ENCODE measurements around the gene PURB.
"Not testable (repeated sequence)": the region's sequence is repeated elsewhere in the genome, so short reads cannot be mapped to it uniquely, and the experiment has no call there.

PURB gene

DNA sequence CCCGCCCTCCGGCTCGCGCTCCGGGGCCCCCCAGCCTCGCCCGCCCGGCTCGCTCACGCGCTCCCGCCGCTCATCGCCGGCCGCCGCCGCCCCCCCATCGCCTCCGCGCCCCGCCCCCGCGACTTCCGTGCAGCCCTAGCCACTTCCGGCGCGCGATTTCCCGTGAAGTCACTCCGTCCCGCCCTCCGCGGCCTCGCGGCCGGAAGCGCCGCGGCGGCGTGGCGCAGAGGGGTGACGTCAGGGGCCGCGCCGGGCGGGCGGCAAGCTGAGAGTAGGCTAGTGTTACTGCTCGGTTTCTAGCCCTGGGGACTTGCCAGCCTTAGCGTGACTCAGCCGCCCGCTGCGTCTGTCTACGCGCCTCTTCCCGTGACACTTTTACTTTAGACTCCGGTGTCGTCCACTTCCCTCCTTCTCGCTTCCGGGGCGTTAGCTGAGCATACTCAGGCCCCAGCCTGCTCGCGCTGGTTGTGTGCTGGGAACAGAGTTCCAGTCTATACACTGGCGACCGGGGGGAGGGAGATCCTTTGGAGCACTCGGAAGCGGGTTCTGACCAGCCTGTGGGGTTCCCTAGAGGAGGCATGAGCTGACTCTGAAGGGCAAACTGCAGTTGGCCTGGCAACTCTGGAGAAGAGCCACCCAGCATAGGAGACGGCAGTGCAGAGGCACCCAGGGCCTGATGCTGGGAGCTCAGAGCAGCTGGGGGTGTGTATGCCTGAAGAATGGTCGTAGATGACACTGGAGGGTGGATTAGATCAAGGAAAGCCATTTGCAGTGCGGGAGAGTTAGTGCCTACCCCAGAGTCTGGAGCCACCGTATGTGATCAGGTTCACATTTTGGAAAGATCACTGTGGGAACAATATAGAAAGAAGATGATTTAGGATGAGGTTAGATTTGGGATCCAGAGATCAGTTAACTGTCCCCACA lies at the start of gene PURB:
Gene PURB (minus strand): TSS at position 137 of the 924 bp plus-strand sequence. CDS start 182 bp downstream, outside the sequence.
- DNase-seq (ENCODE audit: low spot score): peak; percentile 91

DNA sequence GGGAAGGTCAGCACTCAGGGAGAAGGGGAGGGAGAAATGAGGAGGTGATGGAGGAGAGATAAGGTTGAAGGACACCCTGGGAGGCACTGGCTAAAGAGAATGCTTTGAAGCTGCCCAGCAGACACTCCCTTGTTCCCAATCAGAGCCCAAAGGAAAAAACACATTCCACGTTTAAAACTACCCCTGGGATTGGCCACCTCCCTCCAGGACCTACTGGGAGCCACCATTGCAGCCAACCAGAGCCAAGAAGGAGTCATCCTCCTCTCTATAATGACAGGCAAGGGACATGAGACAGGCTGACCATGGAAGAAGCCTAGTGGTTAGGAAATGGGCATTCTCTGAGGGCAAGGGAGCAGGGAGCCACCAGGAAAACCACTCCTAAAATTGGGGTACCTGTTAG lies 49.7 kb upstream of the PURB start:
- no peak for DNase-seq (ENCODE audit: low spot score)

- not testable (repeated sequence) for DNase-seq (ENCODE audit: low spot score)
Measured at GRCh38 chr7:44934510-44934909, 49.2 kb upstream of the PURB start.

DNA sequence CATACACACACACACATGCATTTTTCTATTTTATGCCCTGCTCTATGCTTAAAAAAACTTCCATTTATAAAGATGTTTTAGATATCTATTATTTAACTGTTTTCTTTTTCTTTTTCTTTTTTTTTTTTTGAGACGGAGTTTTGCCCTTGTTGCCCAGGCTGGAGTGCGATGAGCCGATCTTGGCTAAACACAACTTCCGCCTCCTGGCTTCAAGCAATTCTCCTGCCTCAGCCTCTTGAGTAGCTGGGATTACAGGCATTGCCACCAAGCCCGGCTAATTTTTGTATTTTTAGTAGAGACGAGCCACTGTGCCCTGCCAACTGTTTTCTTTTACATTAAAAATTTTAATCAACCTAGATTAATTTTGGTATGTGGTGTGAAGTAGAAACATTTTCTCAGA lies 45.6 kb upstream of the PURB start:
- no peak for DNase-seq (ENCODE audit: low spot score)

GRCh38 chr7:44922351-44922694 lies 37.0 kb upstream of the PURB start:
- DNase-seq (ENCODE audit: low spot score): no peak

- peak; percentile 80 for DNase-seq (ENCODE audit: low spot score)
Measured at GRCh38 chr7:44921607-44922350, 36.4 kb upstream of the PURB start.

DNA sequence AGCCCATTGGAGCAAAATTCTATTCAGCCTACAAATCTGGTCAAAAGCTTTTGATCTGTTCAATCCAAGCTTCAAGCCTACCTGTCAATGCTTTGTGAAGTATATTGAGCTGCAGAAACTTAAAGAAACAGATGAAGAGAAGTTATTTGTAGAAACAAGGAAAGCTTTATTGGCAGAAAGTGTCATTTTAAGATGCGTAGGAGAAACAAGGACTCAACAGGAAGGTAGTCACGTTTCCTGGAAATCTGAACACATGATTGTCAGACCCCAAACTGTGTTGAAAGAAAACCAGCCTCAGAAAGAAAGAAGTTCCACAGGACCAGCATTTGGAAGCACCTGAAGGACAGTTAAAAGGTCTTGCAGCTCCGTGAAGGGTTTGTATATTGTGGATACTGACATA lies 34.8 kb upstream of the PURB start:
- DNase-seq (ENCODE audit: low spot score): no peak

GRCh38 chr7:44918029-44918428 lies 32.7 kb upstream of the PURB start:
- no peak for DNase-seq (ENCODE audit: low spot score)

DNA sequence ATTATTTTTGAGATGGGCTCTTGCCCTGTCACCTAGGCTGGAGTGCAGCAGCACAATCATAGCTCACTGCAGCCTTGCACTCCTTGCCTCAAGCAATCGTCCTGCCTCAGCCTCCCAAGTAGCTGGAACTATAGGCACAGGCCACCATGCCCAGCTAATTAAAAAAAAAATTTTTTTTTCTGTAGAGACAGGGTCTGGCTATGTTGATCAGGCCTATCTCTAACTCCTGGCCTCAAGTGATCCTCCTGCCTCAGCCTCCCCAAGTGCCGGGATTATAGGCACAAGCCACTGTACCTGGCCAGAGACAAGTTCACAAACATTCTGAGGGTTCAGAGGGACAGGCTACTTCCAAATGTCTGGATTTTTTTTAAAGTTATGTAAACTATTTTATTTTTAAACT lies 32.1 kb upstream of the PURB start:
- no peak for DNase-seq (ENCODE audit: low spot score)

- DNase-seq (ENCODE audit: low spot score): no peak
Measured at GRCh38 chr7:44914992-44915607, 29.8 kb upstream of the PURB start.

DNA sequence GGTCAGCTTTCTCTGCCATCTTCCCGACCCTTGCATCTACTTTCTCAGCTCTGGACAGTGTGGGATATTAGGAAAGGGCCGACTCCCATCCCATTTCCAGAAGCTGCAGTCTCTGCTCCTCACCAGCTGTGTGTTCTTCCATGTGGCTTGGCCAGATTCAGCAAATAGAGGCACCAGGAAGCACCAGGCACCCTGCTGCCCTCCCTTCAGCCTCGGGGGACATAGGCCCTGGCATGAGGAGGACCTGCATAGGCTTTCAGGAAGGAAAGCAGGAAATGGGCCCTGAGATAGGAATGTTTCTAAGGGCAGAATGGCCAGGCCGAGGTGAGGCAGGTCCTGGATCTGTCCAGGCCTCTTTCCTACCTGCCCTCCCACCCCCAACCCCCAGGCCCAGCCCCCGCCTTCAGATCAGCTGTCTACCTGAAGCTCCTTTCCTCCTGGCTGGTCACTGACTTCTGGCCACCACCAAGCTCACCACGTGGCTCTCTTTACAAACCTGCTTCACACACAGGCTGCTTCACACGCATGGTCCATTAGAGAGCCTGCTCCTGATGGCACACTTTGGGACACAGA lies 27.5 kb upstream of the PURB start:
- DNase-seq (ENCODE audit: low spot score): no peak

DNA sequence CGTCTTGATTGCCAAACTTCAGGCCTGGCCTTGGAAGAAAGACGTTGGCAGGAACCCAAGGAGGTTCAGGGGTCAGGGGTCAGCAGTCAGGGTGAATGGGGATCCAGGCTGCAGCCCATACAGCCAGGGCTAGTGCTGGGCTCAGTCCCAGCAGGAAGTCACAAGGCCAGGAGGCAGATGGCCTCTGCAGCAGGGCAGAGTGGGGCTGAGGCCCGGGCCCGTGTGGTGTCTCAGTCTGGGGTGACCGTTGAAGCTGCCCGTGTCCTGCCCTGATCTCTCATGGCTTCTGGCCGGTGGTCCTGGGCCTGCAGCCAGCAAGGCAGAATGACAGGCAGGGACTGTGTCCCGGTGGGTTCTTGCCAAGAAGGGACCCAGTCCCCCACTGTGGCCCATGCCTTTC lies 26.6 kb upstream of the PURB start:
- DNase-seq (ENCODE audit: low spot score): no peak

DNA sequence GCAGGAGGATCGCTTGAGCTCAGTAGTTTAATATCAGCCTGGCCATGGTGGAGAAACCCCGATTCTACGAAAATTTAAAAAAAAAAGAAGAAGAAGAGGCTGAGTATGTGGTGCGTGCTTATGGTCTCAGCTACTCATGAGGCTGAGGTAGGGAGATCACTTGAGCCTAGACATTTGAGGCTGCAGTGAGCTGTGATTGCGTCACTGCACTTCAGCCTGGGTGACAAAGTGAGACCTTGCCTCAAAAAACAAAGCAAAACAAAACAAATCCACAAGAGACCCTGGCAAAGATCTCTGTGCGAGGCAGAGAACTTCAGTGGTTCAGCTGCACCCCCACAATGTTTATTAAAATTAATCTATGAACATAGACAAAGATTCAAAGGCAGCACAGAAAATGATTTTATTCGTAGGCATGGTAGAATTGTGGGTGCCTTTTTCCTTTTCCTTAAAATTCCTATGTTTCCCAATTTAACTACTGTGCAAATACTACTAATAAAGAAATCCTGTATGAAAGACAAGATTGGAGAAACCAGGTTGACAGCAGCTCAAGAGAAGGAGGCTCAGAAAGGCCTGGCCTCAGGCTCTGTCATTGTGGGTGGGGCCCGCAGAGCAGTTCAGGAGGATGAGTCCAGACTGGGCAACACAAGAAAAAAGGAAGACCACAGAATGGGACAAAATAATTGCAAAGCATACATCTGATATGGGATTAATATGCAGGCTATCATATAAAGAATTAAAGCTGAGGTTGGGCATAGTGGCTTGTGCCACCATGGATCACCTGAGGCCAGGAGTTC lies 24.5 kb upstream of the PURB start:
- DNase-seq (ENCODE audit: low spot score): no peak

GRCh38 chr7:44906965-44907364 lies 21.6 kb upstream of the PURB start:
- no peak for DNase-seq (ENCODE audit: low spot score)

DNA sequence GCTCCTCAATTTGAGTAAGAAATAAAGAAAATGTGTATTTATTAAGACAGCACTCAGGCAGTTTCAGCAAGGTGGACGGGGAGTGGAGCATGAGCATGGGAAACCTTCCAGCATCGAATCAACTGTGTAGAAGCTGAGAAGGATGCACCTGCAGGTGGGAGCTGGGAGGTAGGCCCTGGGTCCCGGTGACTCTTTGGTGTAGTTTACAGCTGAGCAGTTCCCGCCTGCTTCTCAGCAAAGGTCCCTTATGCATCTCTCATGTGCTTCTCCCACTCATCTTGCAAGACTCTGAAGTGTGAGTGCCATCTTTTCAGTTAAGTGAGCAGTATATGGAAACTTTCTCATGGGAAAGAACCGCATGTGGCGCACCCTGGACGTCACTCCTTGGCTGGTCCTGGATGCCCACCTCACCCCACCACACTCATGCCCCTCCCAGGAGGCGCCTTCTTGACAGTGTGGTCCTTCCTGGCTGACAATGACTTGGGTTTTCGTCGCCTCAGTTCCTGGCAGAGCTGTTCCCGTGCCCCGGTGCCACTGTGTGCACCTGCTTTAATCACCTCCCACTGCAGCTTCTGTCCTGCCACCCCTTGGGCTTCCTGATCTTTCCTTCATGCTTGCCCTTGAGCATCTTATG lies 19.8 kb upstream of the PURB start:
- DNase-seq (ENCODE audit: low spot score): no peak

GRCh38 chr7:44899443-44899842 lies 14.1 kb upstream of the PURB start:
- no peak for DNase-seq (ENCODE audit: low spot score)

DNA sequence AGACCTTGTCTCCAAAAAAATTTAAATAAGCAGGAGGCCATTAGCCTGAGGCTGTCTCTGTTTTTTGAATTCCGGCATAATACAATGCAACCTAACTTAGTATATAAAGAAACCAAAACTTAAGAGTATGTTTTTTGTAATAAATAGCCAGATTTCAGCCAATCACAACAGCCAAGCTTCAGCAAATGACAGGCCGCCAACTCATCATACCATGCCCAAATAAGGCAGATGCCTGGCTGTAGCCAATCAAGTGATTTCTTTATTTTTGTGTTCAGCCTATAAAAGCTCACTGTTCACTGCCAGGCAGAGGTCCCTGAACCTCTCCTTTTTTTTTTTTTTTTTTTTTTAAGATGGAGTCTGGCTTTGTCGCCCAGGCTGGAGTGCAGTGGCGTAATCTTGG lies 12.7 kb upstream of the PURB start:
- no peak for DNase-seq (ENCODE audit: low spot score)

DNA sequence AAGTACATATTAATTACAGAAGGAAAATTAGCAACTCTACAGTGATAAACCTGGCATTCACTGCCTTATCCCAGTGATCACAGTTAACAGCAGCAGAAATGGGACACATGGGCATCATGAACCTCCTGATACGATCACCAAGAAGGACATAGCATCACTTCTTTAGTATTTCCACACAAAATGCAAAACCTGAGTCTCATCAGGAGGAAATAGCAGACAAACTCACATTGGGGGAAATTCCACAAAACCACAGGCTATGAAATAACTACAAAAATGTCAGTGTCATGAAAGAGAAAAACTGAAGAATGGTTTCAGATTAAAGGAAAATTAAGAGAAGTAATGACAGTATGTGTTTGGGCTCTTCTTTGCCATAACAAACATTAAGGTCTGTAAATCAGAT lies 12.0 kb upstream of the PURB start:
- no peak for DNase-seq (ENCODE audit: low spot score)

DNA sequence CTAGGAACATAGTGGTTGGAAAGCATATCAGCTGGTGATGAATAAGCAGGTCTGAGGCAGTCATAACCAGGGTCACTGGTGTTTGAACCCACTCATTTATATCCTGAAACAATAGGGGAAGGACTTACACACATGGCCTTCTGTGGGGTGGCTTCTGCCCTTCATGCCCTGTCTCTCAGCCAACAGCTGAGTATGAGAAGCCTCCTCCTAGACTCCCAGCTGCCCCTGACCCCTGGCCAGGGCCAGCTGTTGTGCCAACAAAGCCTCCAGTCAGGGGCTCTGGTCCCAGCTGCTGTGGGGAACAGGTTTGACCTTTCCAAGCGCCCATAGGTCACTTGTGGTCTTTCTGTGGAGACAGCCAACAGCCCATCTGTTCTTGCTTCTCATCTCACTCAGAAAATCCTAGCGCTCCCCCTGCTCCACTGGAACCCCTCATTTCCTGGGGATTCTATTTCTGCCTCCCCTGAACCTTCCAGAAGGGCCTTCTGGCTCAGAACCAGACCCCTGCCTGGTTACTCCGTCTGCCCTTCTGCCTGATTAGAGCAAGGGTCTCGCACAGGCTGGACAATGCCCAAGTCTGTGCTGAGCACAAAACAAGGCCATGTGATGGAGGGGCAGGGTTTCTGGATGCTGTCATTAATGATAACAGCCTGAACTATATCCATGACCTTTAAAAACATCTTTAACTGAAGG lies 9.7 kb upstream of the PURB start:
- no peak for DNase-seq (ENCODE audit: low spot score)

DNA sequence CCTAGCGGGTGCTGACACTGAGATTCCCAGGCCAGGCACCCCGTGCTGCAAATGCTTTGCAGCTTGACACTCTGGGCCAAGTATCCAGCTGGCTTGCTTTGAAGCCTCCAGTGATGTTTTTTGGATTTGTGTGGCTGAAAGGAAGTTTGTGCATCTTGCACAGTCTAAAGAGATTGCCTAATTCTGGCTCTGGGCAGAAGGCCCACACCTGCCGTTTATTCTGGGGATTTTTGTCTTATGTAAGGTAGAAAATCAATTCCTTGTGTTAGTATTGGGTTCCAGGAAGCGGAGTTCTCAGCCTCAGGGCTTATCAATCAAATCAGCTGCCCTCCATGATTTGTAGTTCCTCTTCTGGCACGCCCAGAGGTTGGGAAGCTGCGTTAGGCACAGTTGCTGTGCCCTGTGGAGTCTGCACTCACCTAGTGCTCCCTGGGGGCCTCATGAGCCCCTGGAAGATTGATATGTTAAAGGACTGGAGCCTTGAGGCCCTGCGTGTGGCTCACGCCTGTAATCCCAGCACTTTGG lies 8.4 kb upstream of the PURB start:
- DNase-seq (ENCODE audit: low spot score): no peak

Measured in hepatic stellate cell (primary cell).